Erythroblast (primary cell): Measurements from ENCODE around the gene COL19A1.

ENCODE experiments used
- GATA1 ChIP-seq: IDR thresholded peaks from 2 replicates; pipeline ENCODE4 v1.6.1; 2011; ENCODE audit warnings: low read depth, mild to moderate bottlenecking, control low read depth, low read length, moderate library complexity
- POLR2A ChIP-seq: IDR thresholded peaks from 2 replicates; pipeline ENCODE4 v1.6.1; 2011; ENCODE audit warnings: mild to moderate bottlenecking, low read length

GRCh38 chr6:69820438-69820837 lies 45.9 kb upstream of the COL19A1 start:
- TF ChIP-seq POLR2A, result no peak
- no peak for TF ChIP-seq GATA1
